GM06990 (cell line): ENCODE results near the gene MSANTD1.

ENCODE experiments used
- DNase-seq: peaks from one replicate; pipeline ENCODE4 v3.0.0-alpha.2; 2011; ENCODE audit not compliant: insufficient read length; ENCODE audit errors: extremely low read depth
- H3K27me3 ChIP-seq: replicated peaks from 2 replicates; pipeline ENCODE4 v1.6.0; 2011; ENCODE audit warnings: low read length; ENCODE audit not compliant: control insufficient read depth, insufficient read depth
- H3K36me3 ChIP-seq: 2 replicates; pipeline ENCODE4 v1.5.1; 2011; ENCODE audit warnings: low read length; ENCODE audit not compliant: control insufficient read depth, insufficient read depth
- H3K4me3 ChIP-seq: replicated peaks from 2 replicates; pipeline ENCODE4 v1.5.1; 2011; ENCODE audit warnings: low read depth, mild to moderate bottlenecking, control low read depth, low read length
- CTCF ChIP-seq: IDR thresholded peaks from 2 replicates; pipeline ENCODE4 v1.5.1; 2011; ENCODE audit warnings: low read length, control low read depth, mild to moderate bottlenecking, inconsistent platforms; ENCODE audit not compliant: insufficient read depth, poor library complexity, severe bottlenecking

The MSANTD1 gene

GRCh38 chr4:3294401-3295241, 45.7 kb downstream of the MSANTD1 start:
- no peaks in the 10 kb centered on the region for H3K36me3 ChIP-seq
- no peak for DNase-seq
- H3K4me3 ChIP-seq, result no peak overlapping the region
- no peak for TF ChIP-seq CTCF
- no peaks in the 10 kb centered on the region; the same call in 1 of the 2 replicates for H3K27me3 ChIP-seq

- no peak for DNase-seq
- TF ChIP-seq CTCF, result no peak
- Histone ChIP-seq H3K4me3 (no peak overlapping the region), H3K36me3 (no peaks in the 10 kb centered on the region), H3K27me3 (no peaks in the 10 kb centered on the region; the same call in 1 of the 2 replicates)
These were observed 47.1 kb downstream of the MSANTD1 start for GRCh38 chr4:3295837-3296624.

- H3K4me3 ChIP-seq, result no peak overlapping the region
- no peaks in the 10 kb centered on the region; the same call in 1 of the 2 replicates for H3K27me3 ChIP-seq
- no peak for DNase-seq
- no peak for TF ChIP-seq CTCF
- H3K36me3 ChIP-seq, result no peaks in the 10 kb centered on the region
These were observed 47.7 kb downstream of the MSANTD1 start for GRCh38 chr4:3296651-3297050.

- TF ChIP-seq CTCF, result no peak
- Histone ChIP-seq H3K4me3 (no peak overlapping the region), H3K27me3 (no peaks in the 10 kb centered on the region; the same call in 1 of the 2 replicates), H3K36me3 (no peaks in the 10 kb centered on the region)
- DNase-seq, result no peak
These were observed 48.3 kb downstream of the MSANTD1 start for GRCh38 chr4:3297066-3297859.

- Histone ChIP-seq H3K27me3 (no peaks in the 10 kb centered on the region; the same call in 1 of the 2 replicates), H3K36me3 (no peaks in the 10 kb centered on the region), H3K4me3 (no peak overlapping the region)
- no peak for TF ChIP-seq CTCF
- DNase-seq, result no peak
These were observed 50.4 kb downstream of the MSANTD1 start for GRCh38 chr4:3299122-3299975.
